NCI-H524 treated with DMSO at 0.1 percent for 48 hours (cell line): ENCODE data around the gene ATF2.

Experiments
- DNase-seq: peaks from one replicate; lab custom pipeline; 2025; lab: John Stamatoyannopoulos, UW

The ATF2 gene

DNA sequence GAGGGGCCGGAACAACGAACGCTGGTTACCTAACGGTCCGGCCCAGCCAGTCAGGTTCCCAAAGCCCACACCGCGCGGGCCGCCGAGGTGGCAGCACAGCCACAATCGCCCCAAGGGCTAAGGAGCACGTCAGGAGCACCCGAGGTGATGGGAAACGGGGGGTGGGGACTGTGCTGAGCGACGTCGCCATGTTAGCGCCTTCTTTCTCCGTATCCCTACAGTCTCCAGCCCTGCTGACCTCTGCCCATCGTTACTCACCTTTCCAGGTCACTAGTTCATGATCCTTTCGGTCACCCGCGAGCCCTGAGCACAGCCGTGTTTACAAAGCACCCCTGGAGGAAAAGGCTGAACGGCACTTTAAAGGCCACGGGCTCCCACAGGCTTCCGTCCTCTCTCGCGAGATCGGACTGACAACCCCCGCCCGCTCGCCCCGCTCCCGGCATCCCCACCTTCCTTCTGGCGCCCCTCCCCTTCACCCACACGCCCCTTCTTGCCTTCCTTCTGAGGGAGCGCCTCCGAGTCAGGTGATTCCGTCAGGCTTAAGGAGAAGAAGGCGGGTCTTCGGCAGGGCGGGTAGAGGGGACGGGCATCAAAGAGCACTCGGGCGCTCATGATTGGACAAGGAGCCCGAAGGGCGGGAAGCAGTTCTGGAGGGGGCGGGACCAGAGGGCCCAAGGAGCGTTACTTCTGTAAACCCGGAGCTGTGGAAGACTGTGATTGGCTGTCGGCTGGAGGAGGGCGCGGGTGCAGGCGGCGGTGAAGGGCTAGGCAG, at the start of gene ATF2:
Gene ATF2, minus strand, starts transcription at position 412 of the 772 bp plus-strand sequence. CDS start 31,760 bp downstream, outside the sequence.
- peak; percentile 93 for DNase-seq

- peak; percentile 69 for DNase-seq
Measured at GRCh38 chr2:175207741-175208438, 39.9 kb upstream of the ATF2 start.

DNA sequence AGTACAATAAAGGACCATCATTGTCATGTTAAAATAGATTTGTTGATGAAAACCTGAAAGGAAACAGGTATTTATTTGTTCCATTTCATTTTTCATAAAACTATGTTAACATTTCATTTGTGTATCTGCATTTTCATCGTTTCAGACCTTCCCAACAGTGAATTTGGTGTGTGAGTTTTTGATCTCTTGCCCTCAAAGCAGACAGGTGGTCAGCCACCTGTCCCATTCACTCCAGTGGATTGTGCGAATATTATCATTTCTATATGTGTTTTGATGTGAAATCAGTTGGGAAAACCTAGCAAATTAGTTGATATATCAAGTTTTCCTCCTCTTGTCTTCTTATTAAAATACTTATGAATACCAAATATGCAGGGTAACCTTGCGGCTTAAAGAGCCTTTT, 38.9 kb upstream of the ATF2 start:
- no peak for DNase-seq

GRCh38 chr2:175205523-175205922, 37.5 kb upstream of the ATF2 start:
- no peak for DNase-seq

DNA sequence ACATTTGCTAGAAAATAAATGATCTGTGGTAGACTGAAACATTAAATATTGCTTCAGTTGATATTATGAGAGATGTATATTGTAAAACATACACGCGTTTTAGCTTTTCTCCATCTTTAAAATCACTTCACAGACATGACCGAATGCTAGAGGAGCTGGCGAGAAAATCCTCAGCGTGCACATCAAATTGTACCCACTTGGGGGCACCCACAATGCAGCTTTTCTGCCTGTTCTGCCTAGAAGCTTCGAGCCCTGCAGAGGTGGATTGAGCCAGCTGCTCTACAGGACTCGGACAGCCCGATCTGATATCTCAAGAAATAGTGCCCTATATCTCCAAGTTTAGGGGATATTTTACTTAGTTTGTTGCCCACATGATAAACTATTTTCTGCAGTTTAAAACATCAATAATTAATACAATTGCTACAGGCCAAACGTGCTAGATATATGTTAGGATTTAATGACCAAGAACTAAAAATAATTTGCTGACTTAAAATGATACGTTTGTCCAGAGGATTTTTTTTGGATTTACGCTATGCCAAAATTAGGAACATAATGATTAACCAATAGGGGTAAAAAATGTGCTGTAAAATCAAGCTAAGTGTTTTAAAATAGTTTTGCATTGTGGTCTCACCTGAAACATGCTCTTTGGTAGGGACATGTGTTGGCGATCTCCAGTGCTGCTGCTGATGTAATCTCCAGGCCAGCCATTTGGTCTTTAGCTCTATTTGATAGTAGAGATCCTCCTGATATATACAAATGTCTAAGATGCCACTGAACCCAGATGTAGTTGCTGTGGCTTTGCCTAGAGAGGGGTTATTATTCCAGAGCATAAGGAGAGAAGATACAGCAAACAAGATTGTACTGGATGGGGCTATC, 35.9 kb upstream of the ATF2 start:
- DNase-seq, result peak; percentile 40

DNA sequence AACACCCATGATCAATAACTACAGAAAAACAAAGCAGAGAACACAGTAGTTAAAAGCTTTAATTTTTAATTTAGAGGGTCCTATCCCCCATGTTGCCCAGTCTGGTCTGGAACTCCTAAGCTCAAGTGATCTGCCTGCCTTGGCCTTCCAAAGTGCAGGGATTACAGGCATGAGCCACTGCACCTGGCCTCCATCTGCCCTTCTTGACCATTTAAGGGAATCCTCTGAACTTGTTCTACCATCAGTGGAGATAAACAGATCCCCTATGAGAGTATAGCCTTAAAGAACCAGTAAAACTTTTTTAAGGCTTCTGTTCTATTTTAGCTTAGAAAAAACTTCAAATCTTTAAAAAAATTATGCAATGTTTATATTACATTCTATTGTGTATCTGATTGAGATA, 27.0 kb upstream of the ATF2 start:
- peak; percentile 42 for DNase-seq

- no peak for DNase-seq
Measured at GRCh38 chr2:175188761-175189160, 20.8 kb upstream of the ATF2 start.

- DNase-seq, result no peak
Measured at GRCh38 chr2:175187378-175187777, 19.4 kb upstream of the ATF2 start.

DNA sequence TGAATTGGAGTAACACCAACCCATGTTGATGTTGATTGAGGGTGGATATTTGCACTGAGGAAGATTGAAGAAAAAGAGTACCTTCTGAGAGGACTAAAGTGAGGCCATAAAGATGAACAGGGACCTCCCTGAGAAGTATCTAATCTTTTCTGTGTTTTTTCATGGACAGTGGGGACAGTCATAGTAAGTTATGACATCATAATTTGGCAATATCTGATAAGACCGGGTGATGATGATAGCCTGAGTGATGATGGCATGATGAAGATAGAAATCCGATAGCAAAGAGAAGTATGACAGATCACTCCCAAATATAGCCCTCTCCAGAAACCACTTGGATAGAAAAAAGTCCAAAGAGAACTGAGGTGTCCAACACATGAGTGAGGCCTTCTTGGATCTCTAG, 15.7 kb upstream of the ATF2 start:
- DNase-seq, result no peak

DNA sequence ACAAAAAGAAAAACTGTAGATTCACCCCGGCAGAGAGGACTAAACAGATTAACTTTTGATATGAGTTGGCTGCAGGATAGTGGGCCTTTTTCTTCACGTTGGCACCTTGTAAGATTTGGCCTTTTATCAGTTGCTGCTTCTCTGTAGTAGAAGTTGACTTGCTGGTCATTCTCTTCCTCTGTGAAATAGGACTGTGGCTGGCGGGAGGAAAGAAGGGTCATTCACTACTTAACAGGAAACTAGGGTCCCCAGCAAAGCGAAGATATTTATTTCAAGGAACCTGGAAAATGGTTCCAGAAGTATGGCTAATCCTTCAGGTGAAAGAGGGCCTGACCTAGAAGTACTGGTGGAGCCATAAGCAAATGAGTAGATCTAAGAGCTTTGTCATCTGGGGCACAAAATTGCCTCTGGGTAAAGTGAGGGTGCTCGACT, 13.9 kb upstream of the ATF2 start:
- DNase-seq, result no peak

GRCh38 chr2:175181104-175181876, 13.3 kb upstream of the ATF2 start, which contains the start of gene ATP5MC3:
ATP5MC3 (minus strand) TSS chr2:175181710; CDS start chr2:175181393, 317 bp downstream.
- DNase-seq, result peak; percentile 70

GRCh38 chr2:175180701-175181103, 12.7 kb upstream of the ATF2 start:
- DNase-seq, result peak; percentile 8

- no peak for DNase-seq
Measured at GRCh38 chr2:175176624-175177023, 8.6 kb upstream of the ATF2 start.

DNA sequence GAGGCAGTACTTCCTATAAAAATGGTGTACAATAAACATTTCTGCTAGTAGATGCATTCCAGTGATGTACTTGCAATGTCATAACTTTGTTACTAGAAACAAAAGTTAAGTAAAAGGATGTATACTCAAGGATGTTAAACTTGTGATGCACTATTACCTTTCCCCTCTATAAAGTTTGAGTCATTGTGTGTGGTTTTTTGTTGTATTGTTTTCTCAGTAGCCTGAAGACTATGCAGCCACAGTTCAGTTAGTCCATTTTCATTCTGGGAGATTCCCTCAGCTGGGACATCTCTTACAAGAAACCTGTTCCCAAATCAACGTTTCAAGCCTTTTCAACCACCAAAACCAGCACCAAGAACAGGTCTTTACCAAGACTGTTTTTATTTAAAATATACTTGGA, 7.9 kb upstream of the ATF2 start:
- no peak for DNase-seq

DNA sequence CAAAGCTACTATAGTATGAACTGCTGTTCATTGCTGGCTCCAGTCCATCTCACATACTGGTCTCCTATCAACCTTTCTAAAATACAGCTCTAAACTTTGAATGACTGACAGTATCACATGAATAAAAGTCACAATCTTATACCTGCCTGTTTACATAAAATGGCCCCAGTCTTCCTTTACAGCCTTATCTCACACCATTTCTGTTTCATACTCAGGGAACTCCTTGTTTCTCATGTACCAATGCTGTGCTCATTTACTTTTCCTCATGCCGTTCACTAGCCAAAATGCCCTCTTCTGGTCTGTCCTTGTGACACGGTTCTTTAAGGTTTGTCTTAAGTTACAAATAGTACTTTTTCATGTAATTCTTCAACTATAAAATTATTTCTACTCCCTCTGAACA, 7.3 kb upstream of the ATF2 start:
- no peak for DNase-seq

DNA sequence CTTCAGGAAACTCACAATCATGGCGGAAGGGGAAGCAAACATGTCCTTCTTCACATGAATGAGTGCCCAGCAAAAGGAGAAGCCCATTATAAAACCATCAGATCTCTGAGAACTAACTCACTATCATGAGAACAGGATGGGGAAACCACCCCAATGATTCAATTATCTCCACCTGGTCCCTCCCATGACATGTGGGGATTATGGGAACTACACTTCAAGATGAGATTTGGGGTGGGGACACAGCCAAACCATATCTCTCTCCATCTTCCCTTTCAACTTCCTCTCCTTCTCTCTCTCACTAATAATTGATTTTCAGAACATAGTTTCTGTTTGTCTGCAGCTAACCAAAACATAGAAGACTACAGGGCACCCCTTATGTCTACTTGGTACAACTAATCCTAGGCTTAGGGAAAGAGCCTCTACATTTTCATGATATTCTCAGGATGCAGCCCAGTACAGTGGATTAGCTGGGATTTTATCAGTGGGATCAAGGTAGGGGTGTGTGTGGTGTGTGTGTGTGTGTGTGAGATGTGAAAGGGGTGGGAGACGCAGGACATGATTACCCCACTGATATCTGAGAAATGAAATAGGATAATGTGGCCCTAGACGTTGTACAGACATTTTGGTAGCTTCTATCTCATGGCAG, 2.8 kb upstream of the ATF2 start:
- DNase-seq, result no peak

GRCh38 chr2:175169191-175169590, 1.2 kb upstream of the ATF2 start:
- no peak for DNase-seq

GRCh38 chr2:175168564-175168945, 552 bp upstream of the ATF2 start:
- DNase-seq, result no peak

- DNase-seq, result no peak
Measured at GRCh38 chr2:175167076-175167791, 769 bp downstream of the ATF2 start.

- DNase-seq, result no peak
Measured at GRCh38 chr2:175166216-175166824, 1.7 kb downstream of the ATF2 start.
